ENCODE measurements around the gene CCNE1. TPM values are rescaled to one million over a fixed set of nuclear protein-coding genes. Genes with fewer than 3 reads are reported as not detected.

CCNE1 gene
- total and polyA plus RNA-seq, 2 of the 13 experiments (the other 11 are each of a cell fraction or from before 2014, with no cell fraction given) = 16.0 to 50.6 TPM

GRCh38 chr19:29805031-29805965 lies 6.5 kb upstream of the CCNE1 start (continued):
- TF ChIP-seq ZNF788 (CRISPR knock-in tag; IDR thresholded peaks at IDR 0.05; ENCODE audit: borderline replicate concordance) = no peak
- TF ChIP-seq ZIK1 (CRISPR knock-in tag; IDR thresholded peaks at IDR 0.05; ENCODE audit: borderline replicate concordance, low read depth) = no peak
- TF ChIP-seq HIC2 (CRISPR knock-in tag; IDR thresholded peaks at IDR 0.05; ENCODE audit: low read depth) = peak; percentile 86
- TF ChIP-seq ZNF124 (CRISPR knock-in tag; IDR thresholded peaks at IDR 0.05) = no peak
- TF ChIP-seq ZNF644 (CRISPR knock-in tag; IDR thresholded peaks at IDR 0.05; ENCODE audit: low read depth) = peak; percentile 53; the same call in 1 of the 2 replicates
- TF ChIP-seq, protein P1, sequence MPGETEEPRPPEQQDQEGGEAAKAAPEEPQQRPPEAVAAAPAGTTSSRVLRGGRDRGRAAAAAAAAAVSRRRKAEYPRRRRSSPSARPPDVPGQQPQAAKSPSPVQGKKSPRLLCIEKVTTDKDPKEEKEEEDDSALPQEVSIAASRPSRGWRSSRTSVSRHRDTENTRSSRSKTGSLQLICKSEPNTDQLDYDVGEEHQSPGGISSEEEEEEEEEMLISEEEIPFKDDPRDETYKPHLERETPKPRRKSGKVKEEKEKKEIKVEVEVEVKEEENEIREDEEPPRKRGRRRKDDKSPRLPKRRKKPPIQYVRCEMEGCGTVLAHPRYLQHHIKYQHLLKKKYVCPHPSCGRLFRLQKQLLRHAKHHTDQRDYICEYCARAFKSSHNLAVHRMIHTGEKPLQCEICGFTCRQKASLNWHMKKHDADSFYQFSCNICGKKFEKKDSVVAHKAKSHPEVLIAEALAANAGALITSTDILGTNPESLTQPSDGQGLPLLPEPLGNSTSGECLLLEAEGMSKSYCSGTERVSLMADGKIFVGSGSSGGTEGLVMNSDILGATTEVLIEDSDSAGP (CRISPR knock-in tag; IDR thresholded peaks at IDR 0.05; ENCODE audit: borderline replicate concordance) = peak; percentile 37; the same call in 1 of the 2 replicates
- no peak for TF ChIP-seq EP300 (IDR thresholded peaks at IDR 0.05; ENCODE audit: low read depth in 2 of 2, low read length in 2 of 2)
- TF ChIP-seq EP300 (CRISPR knock-in tag; IDR thresholded peaks at IDR 0.05; ENCODE audit: borderline replicate concordance) = peak; percentile 34; the same call in 1 of the 2 replicates
- TF ChIP-seq CBX5 (CRISPR knock-in tag; IDR thresholded peaks at IDR 0.05; ENCODE audit: borderline replicate concordance) = peak; percentile 33; the same call in 1 of the 2 replicates
- TF ChIP-seq, protein P2, sequence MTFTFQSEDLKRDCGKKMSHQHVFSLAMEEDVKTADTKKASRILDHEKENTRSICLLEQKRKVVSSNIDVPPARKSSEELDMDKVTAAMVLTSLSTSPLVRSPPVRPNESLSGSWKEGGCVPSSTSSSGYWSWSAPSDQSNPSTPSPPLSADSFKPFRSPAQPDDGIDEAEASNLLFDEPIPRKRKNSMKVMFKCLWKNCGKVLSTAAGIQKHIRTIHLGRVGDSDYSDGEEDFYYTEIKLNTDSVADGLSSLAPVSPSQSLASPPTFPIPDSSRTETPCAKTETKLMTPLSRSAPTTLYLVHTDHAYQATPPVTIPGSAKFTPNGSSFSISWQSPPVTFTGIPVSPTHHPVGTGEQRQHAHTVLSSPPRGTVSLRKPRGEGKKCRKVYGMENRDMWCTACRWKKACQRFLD (CRISPR knock-in tag; IDR thresholded peaks at IDR 0.05; ENCODE audit: borderline replicate concordance) = no peak
- TF ChIP-seq NR2F6 (IDR thresholded peaks at IDR 0.05) = peak; percentile 49
- no peak; the same call in 1 of the 2 replicates for TF ChIP-seq NR2F6 (CRISPR knock-in tag; IDR thresholded peaks at IDR 0.05)
- 0 out of 2 replicates have a peak, but pooled peaks have one; percentile 9 for TF ChIP-seq FOXP4 (CRISPR knock-in tag; IDR thresholded peaks at IDR 0.05)
- TF ChIP-seq, protein P3, sequence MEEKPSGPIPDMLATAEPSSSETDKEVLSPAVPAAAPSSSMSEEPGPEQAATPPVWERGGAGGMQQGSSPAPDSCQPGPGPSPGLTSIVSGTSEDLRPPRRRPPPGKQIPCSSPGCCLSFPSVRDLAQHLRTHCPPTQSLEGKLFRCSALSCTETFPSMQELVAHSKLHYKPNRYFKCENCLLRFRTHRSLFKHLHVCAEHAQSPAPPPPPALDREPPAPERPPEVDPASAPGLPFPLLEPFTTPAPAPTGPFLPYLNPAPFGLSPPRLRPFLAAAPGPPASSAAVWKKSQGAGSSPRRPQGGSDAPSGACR (CRISPR knock-in tag; IDR thresholded peaks at IDR 0.05) = no peak
- TF ChIP-seq ZNF276 (CRISPR knock-in tag; IDR thresholded peaks at IDR 0.05; ENCODE audit: low read depth) = 0 out of 2 replicates have a peak, but pooled peaks have one; percentile 38
- TF ChIP-seq POGZ (CRISPR knock-in tag; IDR thresholded peaks at IDR 0.05) = 0 out of 2 replicates have a peak, but pooled peaks have one; percentile 6
- TF ChIP-seq EHMT2 (IDR thresholded peaks at IDR 0.05; ENCODE audit: borderline replicate concordance, low read depth, low read length) = no peak
- no peak for TF ChIP-seq FOXO1 (CRISPR knock-in tag; IDR thresholded peaks at IDR 0.05)
